HG02852 (cell line): ENCODE results near the gene CAMK1D.

Source experiments
- ATAC-seq: cut with Tn5 transposase; IDR thresholded peaks from one replicate; pipeline ENCODE4 v1.9.1; 2021; ENCODE audit warnings: mild to moderate bottlenecking, moderate library complexity; ENCODE audit not compliant: unreplicated experiment

CAMK1D gene

GRCh38 chr10:12872577-12872976 lies 523.2 kb downstream of the CAMK1D start:
- ATAC-seq = no peak

GRCh38 chr10:12873172-12873571 lies 523.8 kb downstream of the CAMK1D start:
- ATAC-seq = no peak

- no peak for ATAC-seq
Observed at GRCh38 chr10:12874501-12874900, 525.2 kb downstream of the CAMK1D start.

- no peak for ATAC-seq
Observed at GRCh38 chr10:12875100-12875499, 525.8 kb downstream of the CAMK1D start.

GRCh38 chr10:12876266-12876665 lies 526.9 kb downstream of the CAMK1D start:
- ATAC-seq = no peak

- ATAC-seq = no peak
Observed at GRCh38 chr10:12877150-12877549, 527.8 kb downstream of the CAMK1D start.

- no peak for ATAC-seq
Observed at GRCh38 chr10:12880423-12880822, 531.1 kb downstream of the CAMK1D start.

- no peak for ATAC-seq
Observed at GRCh38 chr10:12884851-12885250, 535.5 kb downstream of the CAMK1D start.
